Uterus (tissue), 4 donors: Measurements from ENCODE around the gene MEIS2. TPM values are rescaled to one million over a fixed set of nuclear protein-coding genes. Genes with fewer than 3 reads are reported as not detected.

Source experiments
- DNase-seq, 2 donors: peaks; one replicate each; pipeline ENCODE4 v3.0.0-alpha.2; 2019 to 2020
- H3K27ac ChIP-seq, 2 donors: fragments of 200-600 bp; sonication (generic); 1 replicate in 1 of 2; 2 replicates in 1 of 2; pipeline ENCODE4 v1.5.1; 2016 to 2018
- H3K27me3 ChIP-seq, 2 donors: fragments of 200-600 bp; sonication (generic); one replicate each; pipeline ENCODE4 v1.5.1; 2018 to 2019; ENCODE audit warnings: control low read depth in 1 of 2
- H3K36me3 ChIP-seq, 2 donors: fragments of 200-600 bp; sonication (generic); one replicate each; pipeline ENCODE4 v1.5.1; 2019; ENCODE audit warnings: control low read depth in 1 of 2
- H3K4me1 ChIP-seq, 2 donors: fragments of 200-600 bp; sonication (generic); one replicate each; pipeline ENCODE4 v1.5.1; 2018 to 2019; ENCODE audit warnings: control low read depth in 1 of 2
- H3K4me3 ChIP-seq, 2 donors: fragments of 200-600 bp; sonication (generic); 1 replicate in 1 of 2; 2 replicates in 1 of 2; pipeline ENCODE4 v1.5.1; 2018 to 2019; ENCODE audit warnings: mild to moderate bottlenecking in 1 of 2
- H3K9me3 ChIP-seq, 2 donors: fragments of 200-600 bp; sonication (generic); one replicate each; pipeline ENCODE4 v1.5.1; 2019; ENCODE audit warnings: control low read depth in 1 of 2
- POLR2A ChIP-seq, 2 donors: fragments of 450-650 bp; IDR thresholded peaks; one replicate each; pipeline ENCODE4 v1.6.1; 2016; ENCODE audit warnings: antibody characterized with exemption in 2 of 2, mild to moderate bottlenecking in 1 of 2, moderate library complexity in 1 of 2
- intact Hi-C: fragments of 100-400 bp; cut with DNase I; formaldehyde crosslinking; loops from one replicate; pipeline ENCODE4 v1.15.1; 2023; ENCODE audit warnings: low total_unique reads
- total RNA-seq, 4 donors: library from RNA; depleted of rRNA in 3 of 4; stranded (reverse); fragments of >200 nt in 3 of 4; gene quantifications; one replicate each; pipeline versions ENCODE4 v1.1.0 to v1.2.4, GENCODE V29; 2014 to 2023
- TF ChIP-seq, protein P1 (sequence below), 4 experiments: fragments of 200-600 bp in 2 of 4; fragments of 450-650 bp in 2 of 4; sonication (generic) in 2 of 4; IDR thresholded peaks; one replicate each; pipeline ENCODE4 v1.5.1; 2016 to 2019; ENCODE audit warnings: antibody characterized with exemption in 4 of 4, mild to moderate bottlenecking in 2 of 4, moderate library complexity in 1 of 4
- donor health status: DM: yes; HTN: yes; CAD: no.

The MEIS2 gene
- total RNA-seq, 4 donors from 2014 or later, result 84.0 to 184 (median 112) TPM

DNA sequence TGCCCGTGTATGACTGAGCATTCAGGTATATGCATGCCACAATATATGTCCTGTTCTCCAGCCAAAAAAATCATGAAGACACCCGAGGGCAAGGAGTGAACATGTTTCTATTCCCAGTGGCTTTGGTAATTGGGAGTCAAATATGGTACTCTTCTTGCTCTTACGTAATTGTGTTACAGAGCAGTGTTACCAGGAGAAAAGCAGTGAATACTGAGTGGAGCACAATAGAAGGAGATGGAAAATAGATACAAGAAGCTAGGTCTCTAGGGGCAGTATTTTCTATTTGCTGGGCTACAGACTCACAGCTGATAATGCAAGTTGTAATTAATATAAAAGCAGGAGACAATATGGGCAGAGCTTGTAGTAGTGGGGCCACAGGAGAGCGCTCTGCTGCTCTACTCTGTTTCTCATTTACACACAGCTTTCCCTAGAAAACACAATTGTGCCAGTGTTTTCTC lies 13.2 kb downstream of the MEIS2 start:
- no peak for DNase-seq
- H3K4me1 ChIP-seq, result peaks cover 6% of the 10 kb centered on the region in 2 donors

DNA sequence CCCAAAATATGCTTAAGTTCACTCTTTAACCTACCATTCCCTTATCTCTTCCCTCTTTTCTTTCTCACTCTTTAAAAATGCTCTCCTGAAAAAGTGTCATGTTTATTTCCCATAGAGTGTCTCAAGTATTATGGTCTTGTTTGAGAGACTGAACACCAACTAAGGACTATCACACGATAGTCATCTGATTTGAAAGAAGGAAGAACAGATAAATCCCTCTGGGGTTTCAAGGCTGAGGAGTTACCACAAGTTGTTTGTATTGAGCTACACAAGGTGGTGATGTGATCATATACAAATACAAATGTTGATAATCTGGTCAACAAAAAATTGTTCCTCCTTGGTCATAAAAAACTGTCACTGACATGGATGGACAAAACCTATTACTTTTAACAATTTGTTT lies 13.8 kb downstream of the MEIS2 start:
- H3K4me1 ChIP-seq, result peaks cover 6% of the 10 kb centered on the region in 2 donors
- no peaks in the 10 kb centered on the region for H3K9me3 ChIP-seq
- no peaks in the 10 kb centered on the region for H3K36me3 ChIP-seq
- H3K27ac ChIP-seq, result peak overlapping the region; percentile 10 to 97
- H3K4me3 ChIP-seq, result no peak overlapping the region
- TF ChIP-seq, protein P1, sequence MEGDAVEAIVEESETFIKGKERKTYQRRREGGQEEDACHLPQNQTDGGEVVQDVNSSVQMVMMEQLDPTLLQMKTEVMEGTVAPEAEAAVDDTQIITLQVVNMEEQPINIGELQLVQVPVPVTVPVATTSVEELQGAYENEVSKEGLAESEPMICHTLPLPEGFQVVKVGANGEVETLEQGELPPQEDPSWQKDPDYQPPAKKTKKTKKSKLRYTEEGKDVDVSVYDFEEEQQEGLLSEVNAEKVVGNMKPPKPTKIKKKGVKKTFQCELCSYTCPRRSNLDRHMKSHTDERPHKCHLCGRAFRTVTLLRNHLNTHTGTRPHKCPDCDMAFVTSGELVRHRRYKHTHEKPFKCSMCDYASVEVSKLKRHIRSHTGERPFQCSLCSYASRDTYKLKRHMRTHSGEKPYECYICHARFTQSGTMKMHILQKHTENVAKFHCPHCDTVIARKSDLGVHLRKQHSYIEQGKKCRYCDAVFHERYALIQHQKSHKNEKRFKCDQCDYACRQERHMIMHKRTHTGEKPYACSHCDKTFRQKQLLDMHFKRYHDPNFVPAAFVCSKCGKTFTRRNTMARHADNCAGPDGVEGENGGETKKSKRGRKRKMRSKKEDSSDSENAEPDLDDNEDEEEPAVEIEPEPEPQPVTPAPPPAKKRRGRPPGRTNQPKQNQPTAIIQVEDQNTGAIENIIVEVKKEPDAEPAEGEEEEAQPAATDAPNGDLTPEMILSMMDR (IDR thresholded peaks at IDR 0.05), result no peak
- no peak for TF ChIP-seq POLR2A (IDR thresholded peaks at IDR 0.05)
- no peak for DNase-seq
- intact Hi-C loops, result no loop called here
- H3K27me3 ChIP-seq, result no peaks in the 10 kb centered on the region

More for the DNA sequence above, 13.2 kb downstream of the MEIS2 start:
- TF ChIP-seq, protein P1 (IDR thresholded peaks at IDR 0.05), result no peak
- no peak for TF ChIP-seq POLR2A (IDR thresholded peaks at IDR 0.05)
- H3K27me3 ChIP-seq, result no peaks in the 10 kb centered on the region
- intact Hi-C loops, result no loop called here
- H3K4me3 ChIP-seq, result no peak overlapping the region
- peak overlapping the region in 1 of 2 donors; percentile 97 for H3K27ac ChIP-seq
- H3K9me3 ChIP-seq, result no peaks in the 10 kb centered on the region
- no peaks in the 10 kb centered on the region for H3K36me3 ChIP-seq

DNA sequence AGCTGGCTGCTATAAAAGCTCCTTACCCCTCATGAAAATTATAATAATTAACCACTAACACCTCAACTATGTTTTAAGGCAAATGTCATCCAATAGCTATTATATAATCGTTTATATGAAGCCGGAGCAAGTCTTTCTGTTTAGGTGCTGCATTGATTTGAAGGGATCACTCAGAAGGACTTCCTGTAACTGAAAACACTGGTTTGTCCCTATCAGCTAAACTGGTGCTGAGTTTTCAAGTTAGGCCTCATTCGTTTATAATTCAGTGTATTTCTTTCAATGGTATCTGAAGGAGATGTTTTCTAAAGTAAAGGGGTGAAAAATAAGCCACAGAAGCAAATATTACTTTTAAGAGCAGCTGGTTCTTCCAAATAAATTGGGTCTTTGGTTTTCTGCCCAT lies 14.2 kb downstream of the MEIS2 start:
- Histone ChIP-seq H3K27me3 (no peaks in the 10 kb centered on the region), H3K27ac (peak overlapping the region; percentile 10 to 97), H3K4me3 (no peak overlapping the region), H3K36me3 (no peaks in the 10 kb centered on the region), H3K4me1 (peaks cover 6 to 10% of the 10 kb centered on the region in 2 donors), H3K9me3 (no peaks in the 10 kb centered on the region)
- DNase-seq, result no peak
- intact Hi-C loops, result no loop called here
- TF ChIP-seq, protein P1 (IDR thresholded peaks at IDR 0.05), result no peak
- TF ChIP-seq POLR2A (IDR thresholded peaks at IDR 0.05), result no peak

DNA sequence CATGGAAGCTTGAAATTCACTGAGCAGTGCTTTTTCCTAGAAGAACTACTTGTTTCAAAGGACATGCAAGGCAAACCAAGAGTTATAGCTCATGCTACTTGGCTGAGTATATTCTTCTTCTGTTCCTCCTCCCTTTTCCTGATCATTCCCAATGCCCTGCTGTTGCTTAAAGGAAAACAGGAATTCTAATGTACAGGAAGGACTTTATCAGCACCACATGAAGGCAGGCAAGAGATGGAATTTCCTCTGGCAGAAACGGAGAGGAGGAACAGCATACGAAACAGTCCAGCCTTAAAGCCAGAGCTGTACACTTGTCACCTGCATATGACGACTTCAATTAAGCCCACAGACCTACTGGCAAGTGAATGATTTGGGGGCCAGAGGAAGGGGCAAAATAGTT lies 15.7 kb downstream of the MEIS2 start:
- H3K4me1 ChIP-seq, result peaks cover 0 to 22% of the 10 kb centered on the region in 2 donors

DNA sequence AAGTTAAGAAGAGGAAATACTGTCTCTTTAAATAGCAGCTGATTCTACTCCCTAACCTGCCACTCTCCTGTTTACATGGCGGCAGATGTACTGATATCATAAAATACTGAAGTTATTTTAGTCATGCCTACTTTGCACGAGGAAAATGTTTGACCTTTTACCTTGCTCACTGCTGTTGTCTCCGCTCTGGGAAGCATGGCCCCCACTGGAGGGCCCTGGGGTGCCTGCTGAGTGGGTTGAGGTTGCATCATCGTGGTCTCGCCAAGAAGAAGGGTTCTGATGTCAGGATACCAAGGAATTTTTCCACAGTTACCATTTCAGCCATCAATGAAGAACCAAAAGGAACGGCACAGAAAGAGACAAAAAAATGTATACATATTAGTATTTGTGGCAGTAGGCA lies 16.7 kb downstream of the MEIS2 start:
- Histone ChIP-seq H3K4me1 (peaks cover 0 to 26% of the 10 kb centered on the region in 2 donors), H3K27ac (peak overlapping the region in 1 of 2 donors; percentile 73)
- intact Hi-C loops, result no loop called here

More for the DNA sequence above, 15.7 kb downstream of the MEIS2 start:
- no peaks in the 10 kb centered on the region for H3K27me3 ChIP-seq
- TF ChIP-seq, protein P1 (IDR thresholded peaks at IDR 0.05), result no peak
- TF ChIP-seq POLR2A (IDR thresholded peaks at IDR 0.05), result no peak
- intact Hi-C loops, result no loop called here
- no peak for DNase-seq
- H3K4me3 ChIP-seq, result no peak overlapping the region
- H3K36me3 ChIP-seq, result no peaks in the 10 kb centered on the region
- H3K27ac ChIP-seq, result peak overlapping the region in 1 of 2 donors; percentile 97
- H3K9me3 ChIP-seq, result no peaks in the 10 kb centered on the region

More for the DNA sequence above, 16.7 kb downstream of the MEIS2 start:
- H3K4me3 ChIP-seq, result no peak overlapping the region
- no peaks in the 10 kb centered on the region for H3K27me3 ChIP-seq
- H3K9me3 ChIP-seq, result no peaks in the 10 kb centered on the region
- TF ChIP-seq POLR2A (IDR thresholded peaks at IDR 0.05), result no peak
- TF ChIP-seq, protein P1 (IDR thresholded peaks at IDR 0.05), result no peak
- no peaks in the 10 kb centered on the region for H3K36me3 ChIP-seq
- DNase-seq, result no peak
